Spleen (tissue), 7 donors: Measurements from ENCODE around the gene OR2T33.
"Not testable (repeated sequence)": the region's sequence is repeated elsewhere in the genome, so short reads cannot be mapped to it uniquely, and the experiment has no call there.

ENCODE experiments used
- CTCF ChIP-seq, 11 experiments: fragments of 200-600 bp in 7 of 11; fragments of 450-650 bp in 4 of 11; sonication (generic) in 4 of 11; IDR thresholded peaks in 8 of 11; conservative IDR thresholded peaks in 3 of 11; 1 replicate in 7 of 11; 2 replicates in 4 of 11; pipeline versions ENCODE4 v1.4.0 to v1.8.0; 2016 to 2021; ENCODE audit warnings: antibody characterized with exemption in 11 of 11, inconsistent platforms in 4 of 11, mild to moderate bottlenecking in 1 of 11
- POLR2A ChIP-seq, 3 donors: fragments of 450-650 bp; IDR thresholded peaks; one replicate each; pipeline ENCODE4 v1.5.1; 2017; ENCODE audit warnings: antibody characterized with exemption in 3 of 3, mild to moderate bottlenecking in 1 of 3
- POLR2AphosphoS5 ChIP-seq, 3 donors: sonication (generic); formaldehyde crosslinking; IDR thresholded peaks; one replicate each; pipeline ENCODE4 v1.5.1; 2017; ENCODE audit warnings: antibody characterized with exemption in 3 of 3
- donor health status: DM: no; HTN: no; CAD: no; lungs with moderate emphysema.
- donor health status: DM: no; HTN: no; CAD: no.
- donor health status: DM: no; HTN: no; CAD: no.

GRCh38 chr1:248259309-248259708 lies 18.5 kb downstream of the OR2T33 start:
- not testable (repeated sequence) for TF ChIP-seq CTCF (IDR thresholded peaks at IDR 0.05 in 8 of 11, conservative IDR thresholded peaks at IDR 0.05 in 3 of 11); POLR2A (IDR thresholded peaks at IDR 0.05); POLR2AphosphoS5 (IDR thresholded peaks at IDR 0.05)
